Kidney glomerular epithelial cell (primary cell): ENCODE results near the gene TSPYL2.

Source experiments
- DNase-seq: peaks from one replicate; lab custom pipeline; 2025; lab: John Stamatoyannopoulos, UW

TSPYL2 gene

DNA sequence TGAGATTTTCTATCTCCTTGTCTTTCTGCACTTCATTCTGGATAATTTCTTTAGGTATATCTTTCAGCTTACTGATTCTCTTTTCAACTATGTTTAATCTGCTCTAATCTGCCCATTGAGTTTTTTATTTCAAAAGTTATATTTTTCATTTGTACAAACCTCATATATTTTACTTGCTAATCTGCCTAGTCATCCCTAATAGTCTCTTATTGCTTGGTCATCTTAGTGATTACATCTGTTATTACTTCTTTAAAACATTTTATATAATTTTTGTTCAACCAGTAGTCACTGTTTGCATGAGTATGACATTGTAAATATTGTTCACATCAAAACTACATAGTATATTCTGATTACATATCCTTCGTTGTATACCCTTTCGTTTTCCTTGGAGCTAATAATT, 44.2 kb downstream of the TSPYL2 start:
- no peak for DNase-seq

DNA sequence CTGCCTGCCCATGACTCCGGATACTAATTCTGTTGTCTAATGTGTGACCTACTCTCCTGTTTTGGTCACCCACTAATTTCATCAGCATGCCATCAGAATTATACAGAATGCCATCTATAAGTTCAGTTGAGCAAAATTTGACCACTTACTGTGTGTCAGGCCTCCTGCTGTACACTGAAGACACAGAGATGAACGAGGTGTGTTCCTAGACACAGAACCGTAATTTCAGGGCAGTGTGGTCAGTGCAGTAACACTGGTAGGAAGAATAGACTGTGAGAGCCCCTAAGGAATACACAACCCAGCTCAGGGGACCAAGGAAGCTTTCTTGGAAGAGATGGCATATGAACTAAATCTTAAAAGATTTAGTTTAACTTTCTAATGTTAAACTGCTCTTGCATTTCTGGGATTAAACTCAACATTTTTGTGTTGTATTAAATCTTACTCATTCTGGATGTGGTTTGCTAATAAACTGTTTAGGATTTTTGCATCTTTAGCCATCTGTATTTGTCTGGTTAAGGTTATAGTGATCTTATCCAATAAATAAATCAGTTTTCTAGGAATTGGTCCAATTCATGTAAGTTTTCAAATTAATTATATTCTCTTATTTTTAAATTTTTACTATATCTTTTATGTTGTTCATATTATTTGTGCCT, 46.1 kb downstream of the TSPYL2 start:
- no peak for DNase-seq

DNA sequence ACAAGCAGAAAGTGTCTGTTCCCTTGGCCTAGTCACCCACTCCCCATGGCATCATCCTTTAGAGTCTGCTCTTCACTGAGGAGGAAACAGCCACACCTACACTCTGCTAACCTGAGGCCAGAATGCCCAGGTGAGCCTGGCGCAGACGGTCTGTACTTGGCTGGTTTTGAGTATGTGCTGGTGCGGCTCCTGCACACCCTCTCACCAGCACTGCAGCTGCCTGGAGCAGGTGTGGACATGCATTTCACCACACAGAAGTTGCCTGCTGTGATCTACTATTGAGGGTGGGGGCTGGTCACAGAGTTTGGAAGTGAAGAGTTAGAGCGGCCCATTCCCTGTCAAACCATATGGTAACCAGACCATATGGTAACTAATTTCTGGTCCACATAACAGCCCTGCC, 51.2 kb downstream of the TSPYL2 start:
- no peak for DNase-seq

DNA sequence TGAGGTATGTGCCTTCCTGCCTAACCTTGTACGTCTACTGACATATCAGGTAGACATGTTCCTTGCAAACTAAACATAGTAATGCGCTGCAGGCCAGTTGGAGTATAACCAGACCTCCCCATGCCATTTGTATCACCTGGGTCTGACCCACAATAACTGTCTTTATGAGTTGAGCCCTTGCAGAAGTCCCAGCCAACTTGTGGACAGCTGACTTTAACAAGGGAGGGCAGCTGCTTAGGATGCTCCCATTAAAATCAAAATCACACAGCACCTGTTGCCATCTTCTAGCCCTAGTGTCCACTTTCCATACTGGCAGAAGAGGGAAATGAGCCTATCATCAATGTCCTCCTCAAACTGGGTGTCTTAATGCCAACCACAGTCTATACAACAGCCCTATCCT, 53.4 kb downstream of the TSPYL2 start:
- no peak for DNase-seq
